IMR-90 (cell line): Measurements from ENCODE around the gene SLC29A3. TPM values are rescaled to one million over a fixed set of nuclear protein-coding genes. Genes with fewer than 3 reads are reported as not detected.
A peak's percentile ranks its signal among the peaks of the same experiment; 100 is the strongest.

ENCODE experiments used
- ATAC-seq: fragments of 200-7000 bp; cut with Tn5 transposase; 2 replicates; pipeline ENCODE4 v1.9.1; 2020; ENCODE audit warnings: low read depth, mild to moderate bottlenecking, moderate library complexity
- BruUV-seq: library from RNA; stranded (reverse); fragments of 400-500 nt; replicated peaks from 2 replicates; lab custom pipeline; 2021; lab: Mats Ljungman, UMichigan
- CTCF ChIA-PET: fragments of 300-600 bp; formaldehyde crosslinking; extraction: SDS; loops from one replicate; lab custom pipeline; 2021; ENCODE audit warnings: antibody characterized with exemption; lab: Yijun Ruan, JAX
- POLR2A ChIA-PET: fragments of 300-600 bp; sonication (Branson Sonifier 250); formaldehyde crosslinking; loops from one replicate; lab custom pipeline; 2022; ENCODE audit warnings: antibody characterized with exemption; ENCODE audit not compliant: unreplicated experiment; lab: Charles Lee
- DNase-seq: peaks from one replicate; pipeline ENCODE4 v3.0.0; 2013
- H2AFZ ChIP-seq: replicated peaks from 2 replicates; pipeline ENCODE3; 2013; ENCODE audit warnings: low read length, mild to moderate bottlenecking; ENCODE audit not compliant: poor library complexity
- H2AK5ac ChIP-seq: 2 replicates; pipeline ENCODE4 v1.6.1; 2013; ENCODE audit warnings: low read depth, low read length, inconsistent platforms
- H2AK9ac ChIP-seq: replicated peaks from 2 replicates; pipeline ENCODE3; 2013; ENCODE audit warnings: mild to moderate bottlenecking, low read depth, low read length, moderate library complexity; ENCODE audit not compliant: poor library complexity
- H2BK120ac ChIP-seq: 2 replicates; pipeline ENCODE4 v1.6.1; 2013; ENCODE audit warnings: low read depth, low read length, inconsistent platforms
- H2BK15ac ChIP-seq: 3 replicates; pipeline ENCODE4 v1.6.1; 2013; ENCODE audit warnings: low read depth, low read length, inconsistent platforms
- H2BK20ac ChIP-seq: 2 replicates; pipeline ENCODE4 v1.6.1; 2013; ENCODE audit warnings: low read depth, mild to moderate bottlenecking, inconsistent platforms, low read length, moderate library complexity
- H2BK5ac ChIP-seq: 2 replicates; pipeline ENCODE4 v1.6.1; 2013; ENCODE audit warnings: mild to moderate bottlenecking, low read depth, low read length, inconsistent platforms; ENCODE audit not compliant: poor library complexity, severe bottlenecking
- H3K14ac ChIP-seq: replicated peaks from 2 replicates; pipeline ENCODE4 v1.6.1; 2013; ENCODE audit warnings: low read depth, low read length, inconsistent platforms
- H3K18ac ChIP-seq: 2 replicates; pipeline ENCODE4 v1.6.1; 2013; ENCODE audit warnings: low read depth, low read length, control low read depth
- H3K23ac ChIP-seq: 2 replicates; pipeline ENCODE4 v1.6.1; 2013; ENCODE audit warnings: low read depth, low read length, inconsistent platforms
- H3K27ac ChIP-seq: 2 replicates; pipeline ENCODE4 v1.5.1; 2013; ENCODE audit warnings: mild to moderate bottlenecking, control low read depth, low read length; ENCODE audit not compliant: insufficient read depth
- H3K27me3 ChIP-seq: 2 replicates; pipeline ENCODE4 v1.6.1; 2013; ENCODE audit warnings: low read length; ENCODE audit not compliant: control insufficient read depth, insufficient read depth
- H3K36me3 ChIP-seq: 2 replicates; pipeline ENCODE4 v1.6.1; 2013; ENCODE audit warnings: low read length, mixed read lengths; ENCODE audit not compliant: control insufficient read depth, insufficient read depth
- H3K4ac ChIP-seq: 2 replicates; pipeline ENCODE4 v1.6.1; 2013; ENCODE audit warnings: low read depth, low read length, inconsistent platforms
- H3K4me1 ChIP-seq: 2 replicates; pipeline ENCODE4 v1.6.1; 2013; ENCODE audit warnings: low read length, mixed read lengths; ENCODE audit not compliant: control insufficient read depth, insufficient read depth
- H3K4me2 ChIP-seq: 2 replicates; pipeline ENCODE4 v1.6.1; 2013; ENCODE audit warnings: low read depth, mild to moderate bottlenecking, control low read depth, low read length, moderate library complexity
- H3K4me3 ChIP-seq: 2 replicates; pipeline ENCODE4 v1.5.1; 2013; ENCODE audit warnings: low read depth, mild to moderate bottlenecking, control low read depth, low read length, moderate library complexity; ENCODE audit not compliant: insufficient read depth
- H3K56ac ChIP-seq: 2 replicates; pipeline ENCODE4 v1.6.1; 2013; ENCODE audit warnings: low read length, inconsistent platforms; ENCODE audit not compliant: insufficient read depth; ENCODE audit errors: extremely low read depth
- H3K79me1 ChIP-seq, 2 experiments: 2 replicates each; pipeline ENCODE4 v1.6.1; 2013; ENCODE audit warnings: low read length in 2 of 2, inconsistent platforms in 1 of 2, low read depth in 1 of 2
- H3K9ac ChIP-seq: 2 replicates; pipeline ENCODE4 v1.6.1; 2013; ENCODE audit warnings: low read depth, low read length, control low read depth
- H3K9me1 ChIP-seq: 2 replicates; pipeline ENCODE4 v1.6.1; 2013; ENCODE audit warnings: low read length, inconsistent platforms; ENCODE audit not compliant: insufficient read depth
- H3K9me3 ChIP-seq: 2 replicates; pipeline ENCODE4 v1.6.1; 2013; ENCODE audit warnings: low read length; ENCODE audit not compliant: control insufficient read depth, insufficient read depth
- H4K20me1 ChIP-seq: 2 replicates; pipeline ENCODE4 v1.6.1; 2013; ENCODE audit warnings: low read length, inconsistent platforms; ENCODE audit not compliant: insufficient read depth
- H4K5ac ChIP-seq: 2 replicates; pipeline ENCODE4 v1.6.1; 2013; ENCODE audit warnings: mild to moderate bottlenecking, low read depth, low read length, control low read depth
- H4K8ac ChIP-seq, 2 experiments: 2 replicates each; pipeline ENCODE4 v1.6.1; 2013; ENCODE audit warnings: low read depth in 2 of 2, low read length in 2 of 2, control low read depth in 1 of 2, inconsistent platforms in 1 of 2
- H4K91ac ChIP-seq: 2 replicates; pipeline ENCODE4 v1.6.1; 2013; ENCODE audit warnings: low read depth, low read length, inconsistent platforms; ENCODE audit not compliant: insufficient read depth
- BHLHE40 ChIP-seq: fragments of 150-350 bp; IDR thresholded peaks from 2 replicates; pipeline ENCODE4 v1.6.1; 2016; ENCODE audit warnings: mild to moderate bottlenecking, low read depth, low read length
- CEBPB ChIP-seq: IDR thresholded peaks from 2 replicates; pipeline ENCODE4 v1.6.1; 2012; ENCODE audit warnings: low read depth, low read length, improper control_type of control experiment
- CHD1 ChIP-seq: IDR thresholded peaks from 2 replicates; pipeline ENCODE4 v1.6.1; 2012; ENCODE audit warnings: low read depth, low read length, improper control_type of control experiment
- CTCF ChIP-seq: conservative IDR thresholded peaks from 2 replicates; pipeline ENCODE4 v1.5.1; 2012; ENCODE audit warnings: mild to moderate bottlenecking, low read depth, low read length, improper control_type of control experiment
- FOS ChIP-seq: fragments of 150-350 bp; IDR thresholded peaks from 2 replicates; pipeline ENCODE4 v1.6.1; 2016; ENCODE audit warnings: low read depth, low read length
- MAFK ChIP-seq: IDR thresholded peaks from 2 replicates; pipeline ENCODE4 v1.6.1; 2012; ENCODE audit warnings: low read depth, low read length, improper control_type of control experiment
- MAZ ChIP-seq: IDR thresholded peaks from 2 replicates; pipeline ENCODE4 v1.6.1; 2012; ENCODE audit warnings: low read depth, mild to moderate bottlenecking, low read length, improper control_type of control experiment, moderate library complexity, borderline replicate concordance
- MXI1 ChIP-seq: IDR thresholded peaks from 2 replicates; pipeline ENCODE4 v1.6.1; 2012; ENCODE audit warnings: low read depth, mild to moderate bottlenecking, low read length, moderate library complexity, borderline replicate concordance
- NFE2L2 ChIP-seq: fragments of 150-350 bp; IDR thresholded peaks from 2 replicates; pipeline ENCODE4 v1.6.1; 2016; ENCODE audit warnings: low read depth, mild to moderate bottlenecking, low read length
- POLR2A ChIP-seq: IDR thresholded peaks from 2 replicates; pipeline ENCODE4 v1.6.1; 2012; ENCODE audit warnings: mild to moderate bottlenecking, low read depth, low read length
- RAD21 ChIP-seq: IDR thresholded peaks from 2 replicates; pipeline ENCODE4 v1.6.1; 2012; ENCODE audit warnings: low read length, improper control_type of control experiment
- RCOR1 ChIP-seq: IDR thresholded peaks from 2 replicates; pipeline ENCODE4 v1.6.1; 2012; ENCODE audit warnings: mild to moderate bottlenecking, low read length, improper control_type of control experiment; ENCODE audit not compliant: insufficient replicate concordance
- RFX5 ChIP-seq: IDR thresholded peaks from 2 replicates; pipeline ENCODE4 v1.8.0; 2012; ENCODE audit warnings: low read depth, mild to moderate bottlenecking, low read length, moderate library complexity
- SMC3 ChIP-seq: fragments of 150-350 bp; IDR thresholded peaks from 2 replicates; pipeline ENCODE4 v1.6.1; 2016; ENCODE audit warnings: low read depth, mild to moderate bottlenecking, antibody characterized with exemption, low read length, moderate library complexity
- WGBS, 2 experiments: methylation state at CpG; one replicate each; pipeline versions ENCODE4 v1.1.5 to v1.1.7; 2013; ENCODE audit warnings: missing lambda C conversion rate in 2 of 2; ENCODE audit not compliant: insufficient read length in 1 of 2; ENCODE audit errors: extremely low coverage in 2 of 2; 5-methylcytosine and 5-hydroxymethylcytosine counted together
- dilution Hi-C: fragments of 300-500 bp; cut with HindIII; formaldehyde crosslinking; loops from one replicate; pipeline ENCODE4 v1.14.3; 2018; ENCODE audit warnings: low sequenced_read_pairs; ENCODE audit not compliant: unreplicated experiment
- in situ Hi-C: fragments of 300-500 bp; cut with MboI; formaldehyde crosslinking; loops from 3 replicates; pipeline ENCODE4 v1.14.3; 2019; ENCODE audit warnings: low sequenced_read_pairs, inconsistent platforms, mixed read lengths
- intact Hi-C: fragments of 100-400 bp; cut with micrococcal nuclease; formaldehyde crosslinking; loops from 2 replicates; pipeline ENCODE4 v1.10.0; 2022
- polyA plus RNA-seq, 3 experiments: library from polyadenylated mRNA; depleted of rRNA; stranded (reverse); fragments of >200 nt; gene quantifications; 2 replicates each; pipeline ENCODE4 v1.2.3, GENCODE V29; 2012; ENCODE audit warnings: low replicate concordance in 1 of 3
- total RNA-seq: library from RNA; depleted of rRNA; stranded (reverse); fragments of >200 nt; gene quantifications from 2 replicates; pipeline ENCODE4 v1.2.3, GENCODE V29; 2012
- TF ChIP-seq, protein P1 (sequence below): fragments of 150-350 bp; IDR thresholded peaks from 2 replicates; pipeline ENCODE4 v1.6.1; 2016; ENCODE audit warnings: low read depth, mild to moderate bottlenecking, low read length, moderate library complexity, borderline replicate concordance

Gene SLC29A3
- total and polyA plus RNA-seq, 2 of the 4 experiments (the other 2 are of a cell fraction): 0.72 to 3.0 TPM

DNA sequence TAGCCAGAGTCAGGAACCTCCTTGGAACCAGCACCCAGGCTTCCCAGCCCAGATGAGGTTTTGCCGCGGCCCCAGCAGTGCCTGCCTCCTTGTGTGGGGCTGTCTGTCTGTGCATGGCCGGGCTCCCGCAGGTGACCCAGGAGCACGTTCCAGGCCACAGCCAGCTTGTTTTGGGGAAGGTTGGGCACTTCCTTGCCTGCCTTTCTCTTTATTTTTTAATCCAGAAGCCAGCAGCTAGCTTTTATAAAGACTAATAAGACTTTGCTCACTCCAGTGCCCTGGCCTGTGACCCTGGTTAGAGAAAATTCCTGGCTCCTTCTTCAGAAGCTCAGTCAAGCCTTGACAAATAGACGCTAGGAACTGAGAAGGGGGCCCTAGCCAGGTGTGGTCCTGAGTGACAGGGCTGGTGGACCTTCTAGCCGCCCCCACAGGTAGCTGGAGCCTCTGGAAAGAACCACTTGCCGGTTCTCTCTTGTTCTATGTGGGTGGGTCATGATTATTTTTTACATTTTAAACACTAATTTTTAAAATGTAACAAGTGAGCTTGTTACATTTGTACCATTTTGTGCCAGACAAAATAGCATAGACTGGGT, 837 bp downstream of the SLC29A3 start:
- H3K9ac ChIP-seq: peak overlapping the region; percentile 21; the same call in 1 of the 2 replicates
- POLR2A ChIA-PET: no interaction called here
- TF ChIP-seq CHD1 (no peak), CTCF (no peak), RFX5 (no peak), RCOR1 (no peak), MXI1 (no peak), MAFK (no peak), BHLHE40 (no peak), RAD21 (no peak), NFE2L2 (no peak), FOS (no peak), POLR2A (no peak), MAZ (no peak), SMC3 (no peak), CEBPB (no peak)
- TF ChIP-seq, protein P1, sequence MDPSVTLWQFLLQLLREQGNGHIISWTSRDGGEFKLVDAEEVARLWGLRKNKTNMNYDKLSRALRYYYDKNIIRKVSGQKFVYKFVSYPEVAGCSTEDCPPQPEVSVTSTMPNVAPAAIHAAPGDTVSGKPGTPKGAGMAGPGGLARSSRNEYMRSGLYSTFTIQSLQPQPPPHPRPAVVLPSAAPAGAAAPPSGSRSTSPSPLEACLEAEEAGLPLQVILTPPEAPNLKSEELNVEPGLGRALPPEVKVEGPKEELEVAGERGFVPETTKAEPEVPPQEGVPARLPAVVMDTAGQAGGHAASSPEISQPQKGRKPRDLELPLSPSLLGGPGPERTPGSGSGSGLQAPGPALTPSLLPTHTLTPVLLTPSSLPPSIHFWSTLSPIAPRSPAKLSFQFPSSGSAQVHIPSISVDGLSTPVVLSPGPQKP: no peak

More for the DNA sequence above, 837 bp downstream of the SLC29A3 start:
- H3K18ac ChIP-seq: no peak overlapping the region
- peaks cover 3% of the 10 kb centered on the region; the same call in 1 of the 2 replicates for H3K36me3 ChIP-seq
- H2BK15ac ChIP-seq: no peak overlapping the region
- H2AK9ac ChIP-seq: peak overlapping the region; percentile 65
- H3K23ac ChIP-seq: no peak overlapping the region
- H3K4me2 ChIP-seq: peak overlapping the region; percentile 77
- no CpG with 5 or more reads among the region's 8 CpGs for WGBS, 2 experiments
- H3K9me3 ChIP-seq: no peaks in the 10 kb centered on the region
- H3K4me3 ChIP-seq: peak overlapping the region; percentile 68
- no peaks in the 10 kb centered on the region for H4K20me1 ChIP-seq
- H3K56ac ChIP-seq: no peak overlapping the region
- dilution Hi-C loops (no loop called here), in situ Hi-C loops (loop anchor here (10.0 kb wide), 2 partner anchors 285 to 495 kb away; no protein-coding TSS in a partner anchor), intact Hi-C loops (loop anchor here (1.0 to 10.0 kb wide), 5 partner anchors 57 to 725 kb away; no protein-coding TSS in a partner anchor)
- H2BK20ac ChIP-seq: no peak overlapping the region
- no peaks in the 10 kb centered on the region; the same call in 1 of the 2 replicates for H3K4me1 ChIP-seq
- no peak overlapping the region for H2BK5ac ChIP-seq
- H3K27ac ChIP-seq: no peak overlapping the region
- CTCF ChIA-PET: interaction anchor here (1.1 to 2.1 kb wide), 7 partner anchors 11 to 250 kb away, joined by 3 to 11 read pairs (median 4); no protein-coding TSS in a partner anchor
- H3K79me1 ChIP-seq: no peaks in the 10 kb centered on the region
- H4K5ac ChIP-seq: no peak overlapping the region
- H2AK5ac ChIP-seq: no peak overlapping the region
- no peaks in the 10 kb centered on the region; the same call in 1 of the 2 replicates for H3K9me1 ChIP-seq
- H4K91ac ChIP-seq: no peak overlapping the region
- no peak overlapping the region for H3K4ac ChIP-seq
- BruUV-seq: no TSS peak
- peak overlapping the region; percentile 97 for H2AFZ ChIP-seq
- H4K8ac ChIP-seq: no peak overlapping the region
- DNase-seq (no peak), ATAC-seq (no peak)
- no peak overlapping the region for H3K14ac ChIP-seq
- no peak overlapping the region for H2BK120ac ChIP-seq
- no peaks in the 10 kb centered on the region for H3K27me3 ChIP-seq
